SK-N-SH treated with all-trans-retinoic acid at 6 μM for 48 hours (cell line): ENCODE measurements around the gene VASH1.

ENCODE experiments used
- ATAC-seq: fragments of 200-7000 bp; cut with Tn5 transposase; 3 replicates; pipeline ENCODE4 v1.9.1; 2020; ENCODE audit warnings: mild to moderate bottlenecking, moderate library complexity
- CSDC2 ChIP-seq: fragments of 250-450 bp; sonication (Bioruptor Pico); IDR thresholded peaks from 2 replicates; pipeline ENCODE4 v1.5.0; 2020; ENCODE audit warnings: mild to moderate bottlenecking, moderate library complexity
- ISL1 ChIP-seq: fragments of 250-450 bp; sonication (Bioruptor Pico); IDR thresholded peaks from 2 replicates; pipeline ENCODE4 v2.1.2; 2022; ENCODE audit warnings: mild to moderate bottlenecking, moderate library complexity
- OSR1 ChIP-seq: fragments of 250-450 bp; sonication (Bioruptor Pico); IDR thresholded peaks from 2 replicates; pipeline ENCODE4 v1.8.0; 2022; ENCODE audit warnings: moderate library complexity, mild to moderate bottlenecking, inconsistent platforms
- PPARA ChIP-seq: fragments of 250-450 bp; sonication (Bioruptor Pico); IDR thresholded peaks from 2 replicates; pipeline ENCODE4 v1.5.0; 2020; ENCODE audit warnings: mild to moderate bottlenecking, borderline replicate concordance
- RARB ChIP-seq: fragments of 250-450 bp; sonication (Bioruptor Pico); IDR thresholded peaks from 2 replicates; pipeline ENCODE4 v1.8.0; 2021; ENCODE audit warnings: mild to moderate bottlenecking, moderate library complexity
- SNAI2 ChIP-seq: fragments of 250-450 bp; sonication (Bioruptor Pico); IDR thresholded peaks from 2 replicates; pipeline ENCODE4 v1.5.0; 2020; ENCODE audit warnings: mild to moderate bottlenecking, moderate library complexity
- TCF4 ChIP-seq: fragments of 250-450 bp; sonication (Bioruptor Pico); IDR thresholded peaks from 2 replicates; pipeline ENCODE4 v1.8.0; 2021; ENCODE audit warnings: mild to moderate bottlenecking, moderate library complexity, borderline replicate concordance
- TOX ChIP-seq: fragments of 250-450 bp; sonication (Bioruptor Pico); IDR thresholded peaks from 2 replicates; pipeline ENCODE4 v1.8.0; 2021; ENCODE audit warnings: mild to moderate bottlenecking, moderate library complexity, borderline replicate concordance
- ZC3H10 ChIP-seq: fragments of 250-450 bp; sonication (Bioruptor Pico); IDR thresholded peaks from 2 replicates; pipeline ENCODE4 v1.5.1; 2021; ENCODE audit warnings: mild to moderate bottlenecking, moderate library complexity
- ZFP30 ChIP-seq: fragments of 450-650 bp; formaldehyde crosslinking; IDR thresholded peaks from 2 replicates; pipeline ENCODE4 v1.5.0; 2022; ENCODE audit warnings: mild to moderate bottlenecking, moderate library complexity
- ZNF565 ChIP-seq: fragments of 450-650 bp; formaldehyde crosslinking; conservative IDR thresholded peaks from 2 replicates; pipeline ENCODE4 v1.5.0; 2020; ENCODE audit warnings: low read depth, mild to moderate bottlenecking, moderate library complexity
- ZNF8 ChIP-seq: fragments of 450-650 bp; formaldehyde crosslinking; IDR thresholded peaks from 2 replicates; pipeline ENCODE4 v1.5.0; 2020; ENCODE audit warnings: mild to moderate bottlenecking, moderate library complexity
- TF ChIP-seq, protein P1 (sequence below): fragments of 250-450 bp; sonication (Bioruptor Pico); IDR thresholded peaks from 2 replicates; pipeline ENCODE4 v1.8.0; 2021; ENCODE audit warnings: low read depth, mild to moderate bottlenecking, moderate library complexity, borderline replicate concordance
- TF ChIP-seq, protein P2 (sequence below): fragments of 250-450 bp; sonication (Bioruptor Pico); IDR thresholded peaks from 2 replicates; pipeline ENCODE4 v1.5.1; 2021; ENCODE audit warnings: mild to moderate bottlenecking, moderate library complexity
- TF ChIP-seq, protein P3 (sequence below): fragments of 250-450 bp; sonication (Bioruptor Pico); IDR thresholded peaks from 2 replicates; pipeline ENCODE4 v1.5.1; 2020; ENCODE audit warnings: low read depth, mild to moderate bottlenecking, moderate library complexity
- TF ChIP-seq, protein P4 (sequence below): fragments of 250-450 bp; sonication (Bioruptor Pico); IDR thresholded peaks from 2 replicates; pipeline ENCODE4 v1.5.0; 2020; ENCODE audit warnings: mild to moderate bottlenecking, moderate library complexity
- TF ChIP-seq, protein P5 (sequence below): fragments of 250-450 bp; sonication (Bioruptor Pico); IDR thresholded peaks from 2 replicates; pipeline ENCODE4 v1.8.0; 2020; ENCODE audit warnings: mild to moderate bottlenecking, moderate library complexity, borderline replicate concordance

Gene VASH1

DNA sequence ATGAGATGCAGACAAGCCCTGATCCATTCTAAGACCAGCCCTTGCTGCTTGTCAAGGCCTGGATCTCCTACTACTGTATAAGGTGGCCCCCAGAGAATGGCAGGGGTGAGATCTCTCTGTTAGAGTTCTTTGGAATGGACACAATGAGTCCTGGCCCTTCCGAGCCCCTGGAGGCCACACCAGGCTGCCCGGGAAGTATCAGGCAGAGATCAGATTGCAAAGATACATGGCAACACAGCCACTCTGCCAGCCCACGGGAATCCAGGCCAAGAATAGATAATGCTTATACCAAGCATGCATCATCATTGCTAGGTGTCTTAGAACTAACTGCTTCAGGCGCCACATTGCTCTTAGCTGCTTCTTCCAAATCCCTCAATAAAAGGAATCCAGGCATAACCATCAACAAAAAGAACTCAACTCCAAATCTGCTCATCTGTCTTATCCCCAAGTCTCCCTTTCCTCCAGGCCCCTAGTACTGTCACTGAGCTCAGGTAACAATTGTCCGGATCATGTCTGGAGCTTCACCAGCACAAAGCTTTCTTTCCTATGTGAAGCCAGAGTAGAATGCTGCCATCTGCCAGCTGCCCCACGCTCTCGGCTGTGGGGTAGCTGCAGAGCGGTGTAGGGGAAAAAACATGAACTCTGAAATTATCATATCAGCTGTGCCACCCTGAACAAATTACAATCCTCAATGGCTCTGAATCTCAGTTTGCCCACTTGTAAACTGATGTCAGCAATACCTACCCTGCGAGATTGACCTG is 5.5 kb upstream of the VASH1 start:
- peak; percentile 37; the same call in 2 of the 3 replicates for ATAC-seq
- TF ChIP-seq, protein P1, sequence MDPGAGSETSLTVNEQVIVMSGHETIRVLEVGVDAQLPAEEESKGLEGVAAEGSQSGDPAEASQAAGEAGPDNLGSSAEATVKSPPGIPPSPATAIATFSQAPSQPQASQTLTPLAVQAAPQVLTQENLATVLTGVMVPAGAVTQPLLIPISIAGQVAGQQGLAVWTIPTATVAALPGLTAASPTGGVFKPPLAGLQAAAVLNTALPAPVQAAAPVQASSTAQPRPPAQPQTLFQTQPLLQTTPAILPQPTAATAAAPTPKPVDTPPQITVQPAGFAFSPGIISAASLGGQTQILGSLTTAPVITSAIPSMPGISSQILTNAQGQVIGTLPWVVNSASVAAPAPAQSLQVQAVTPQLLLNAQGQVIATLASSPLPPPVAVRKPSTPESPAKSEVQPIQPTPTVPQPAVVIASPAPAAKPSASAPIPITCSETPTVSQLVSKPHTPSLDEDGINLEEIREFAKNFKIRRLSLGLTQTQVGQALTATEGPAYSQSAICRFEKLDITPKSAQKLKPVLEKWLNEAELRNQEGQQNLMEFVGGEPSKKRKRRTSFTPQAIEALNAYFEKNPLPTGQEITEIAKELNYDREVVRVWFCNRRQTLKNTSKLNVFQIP (CRISPR knock-in tag) = no peak
- no peak for TF ChIP-seq CSDC2 (CRISPR knock-in tag)

DNA sequence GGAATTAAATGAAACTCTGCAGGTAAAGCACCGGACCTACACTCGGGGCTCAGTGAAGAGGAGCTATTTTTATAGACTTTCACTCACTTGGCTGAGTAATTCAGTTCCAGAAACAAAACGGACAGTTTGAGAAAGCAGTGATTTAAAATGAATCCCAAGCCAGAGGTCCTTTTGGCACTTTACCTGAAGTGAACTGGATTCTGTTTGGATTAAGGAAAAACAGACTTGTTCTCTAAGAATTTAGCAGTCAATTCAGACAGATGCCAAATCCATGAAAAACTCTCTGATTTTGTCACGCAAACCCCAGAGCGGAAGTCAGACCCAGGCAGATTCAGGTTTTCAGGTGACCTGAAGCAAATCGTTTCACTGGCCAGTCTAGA is 4.9 kb upstream of the VASH1 start:
- ATAC-seq = no peak

DNA sequence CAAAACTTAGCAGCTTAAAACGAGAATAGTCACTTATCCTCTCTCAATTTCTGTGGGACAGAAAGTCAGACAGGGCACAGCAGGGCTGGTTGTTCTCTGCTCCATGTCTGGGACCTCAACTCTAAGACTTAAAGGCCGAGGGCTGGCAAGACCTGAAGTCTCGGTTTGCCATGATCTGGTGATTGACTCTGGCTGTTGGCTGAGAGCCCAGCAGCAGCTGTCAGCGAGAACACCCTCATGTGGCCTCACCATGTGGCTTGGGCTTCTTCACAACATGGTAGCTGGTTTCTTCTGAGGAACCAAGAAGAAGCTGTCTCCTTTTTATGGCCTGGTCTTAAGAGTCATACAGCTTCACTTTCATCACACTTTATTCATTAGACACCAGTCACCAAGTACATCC is 1.7 kb upstream of the VASH1 start:
- TF ChIP-seq ZNF565 (no peak), ZNF8 (CRISPR knock-in tag) (no peak), RARB (CRISPR knock-in tag) (no peak), ZC3H10 (CRISPR knock-in tag) (no peak), CSDC2 (CRISPR knock-in tag) (no peak)
- TF ChIP-seq, protein P1 (CRISPR knock-in tag) = no peak
- TF ChIP-seq, protein P2, sequence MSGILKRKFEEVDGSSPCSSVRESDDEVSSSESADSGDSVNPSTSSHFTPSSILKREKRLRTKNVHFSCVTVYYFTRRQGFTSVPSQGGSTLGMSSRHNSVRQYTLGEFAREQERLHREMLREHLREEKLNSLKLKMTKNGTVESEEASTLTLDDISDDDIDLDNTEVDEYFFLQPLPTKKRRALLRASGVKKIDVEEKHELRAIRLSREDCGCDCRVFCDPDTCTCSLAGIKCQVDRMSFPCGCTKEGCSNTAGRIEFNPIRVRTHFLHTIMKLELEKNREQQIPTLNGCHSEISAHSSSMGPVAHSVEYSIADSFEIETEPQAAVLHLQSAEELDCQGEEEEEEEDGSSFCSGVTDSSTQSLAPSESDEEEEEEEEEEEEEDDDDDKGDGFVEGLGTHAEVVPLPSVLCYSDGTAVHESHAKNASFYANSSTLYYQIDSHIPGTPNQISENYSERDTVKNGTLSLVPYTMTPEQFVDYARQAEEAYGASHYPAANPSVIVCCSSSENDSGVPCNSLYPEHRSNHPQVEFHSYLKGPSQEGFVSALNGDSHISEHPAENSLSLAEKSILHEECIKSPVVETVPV (CRISPR knock-in tag) = no peak
- TF ChIP-seq, protein P3, sequence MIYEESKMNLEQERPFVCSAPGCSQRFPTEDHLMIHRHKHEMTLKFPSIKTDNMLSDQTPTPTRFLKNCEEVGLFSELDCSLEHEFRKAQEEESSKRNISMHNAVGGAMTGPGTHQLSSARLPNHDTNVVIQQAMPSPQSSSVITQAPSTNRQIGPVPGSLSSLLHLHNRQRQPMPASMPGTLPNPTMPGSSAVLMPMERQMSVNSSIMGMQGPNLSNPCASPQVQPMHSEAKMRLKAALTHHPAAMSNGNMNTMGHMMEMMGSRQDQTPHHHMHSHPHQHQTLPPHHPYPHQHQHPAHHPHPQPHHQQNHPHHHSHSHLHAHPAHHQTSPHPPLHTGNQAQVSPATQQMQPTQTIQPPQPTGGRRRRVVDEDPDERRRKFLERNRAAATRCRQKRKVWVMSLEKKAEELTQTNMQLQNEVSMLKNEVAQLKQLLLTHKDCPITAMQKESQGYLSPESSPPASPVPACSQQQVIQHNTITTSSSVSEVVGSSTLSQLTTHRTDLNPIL (CRISPR knock-in tag) = no peak
- TF ChIP-seq, protein P4, sequence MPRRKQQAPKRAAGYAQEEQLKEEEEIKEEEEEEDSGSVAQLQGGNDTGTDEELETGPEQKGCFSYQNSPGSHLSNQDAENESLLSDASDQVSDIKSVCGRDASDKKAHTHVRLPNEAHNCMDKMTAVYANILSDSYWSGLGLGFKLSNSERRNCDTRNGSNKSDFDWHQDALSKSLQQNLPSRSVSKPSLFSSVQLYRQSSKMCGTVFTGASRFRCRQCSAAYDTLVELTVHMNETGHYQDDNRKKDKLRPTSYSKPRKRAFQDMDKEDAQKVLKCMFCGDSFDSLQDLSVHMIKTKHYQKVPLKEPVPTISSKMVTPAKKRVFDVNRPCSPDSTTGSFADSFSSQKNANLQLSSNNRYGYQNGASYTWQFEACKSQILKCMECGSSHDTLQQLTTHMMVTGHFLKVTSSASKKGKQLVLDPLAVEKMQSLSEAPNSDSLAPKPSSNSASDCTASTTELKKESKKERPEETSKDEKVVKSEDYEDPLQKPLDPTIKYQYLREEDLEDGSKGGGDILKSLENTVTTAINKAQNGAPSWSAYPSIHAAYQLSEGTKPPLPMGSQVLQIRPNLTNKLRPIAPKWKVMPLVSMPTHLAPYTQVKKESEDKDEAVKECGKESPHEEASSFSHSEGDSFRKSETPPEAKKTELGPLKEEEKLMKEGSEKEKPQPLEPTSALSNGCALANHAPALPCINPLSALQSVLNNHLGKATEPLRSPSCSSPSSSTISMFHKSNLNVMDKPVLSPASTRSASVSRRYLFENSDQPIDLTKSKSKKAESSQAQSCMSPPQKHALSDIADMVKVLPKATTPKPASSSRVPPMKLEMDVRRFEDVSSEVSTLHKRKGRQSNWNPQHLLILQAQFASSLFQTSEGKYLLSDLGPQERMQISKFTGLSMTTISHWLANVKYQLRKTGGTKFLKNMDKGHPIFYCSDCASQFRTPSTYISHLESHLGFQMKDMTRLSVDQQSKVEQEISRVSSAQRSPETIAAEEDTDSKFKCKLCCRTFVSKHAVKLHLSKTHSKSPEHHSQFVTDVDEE = no peak
- ATAC-seq = no peak

More for the DNA sequence above, 4.9 kb upstream of the VASH1 start:
- TF ChIP-seq ISL1 (no peak), RARB (CRISPR knock-in tag) (no peak), CSDC2 (CRISPR knock-in tag) (no peak), ZC3H10 (CRISPR knock-in tag) (no peak), ZNF8 (CRISPR knock-in tag) (no peak), PPARA (CRISPR knock-in tag) (no peak), ZFP30 (CRISPR knock-in tag) (no peak), TOX (CRISPR knock-in tag) (no peak), TCF4 (CRISPR knock-in tag) (no peak), SNAI2 (CRISPR knock-in tag) (no peak), OSR1 (no peak)
- TF ChIP-seq, protein P3 (CRISPR knock-in tag) = no peak
- TF ChIP-seq, protein P2 (CRISPR knock-in tag) = no peak
- TF ChIP-seq, protein P1 (CRISPR knock-in tag) = no peak
- TF ChIP-seq, protein P5, sequence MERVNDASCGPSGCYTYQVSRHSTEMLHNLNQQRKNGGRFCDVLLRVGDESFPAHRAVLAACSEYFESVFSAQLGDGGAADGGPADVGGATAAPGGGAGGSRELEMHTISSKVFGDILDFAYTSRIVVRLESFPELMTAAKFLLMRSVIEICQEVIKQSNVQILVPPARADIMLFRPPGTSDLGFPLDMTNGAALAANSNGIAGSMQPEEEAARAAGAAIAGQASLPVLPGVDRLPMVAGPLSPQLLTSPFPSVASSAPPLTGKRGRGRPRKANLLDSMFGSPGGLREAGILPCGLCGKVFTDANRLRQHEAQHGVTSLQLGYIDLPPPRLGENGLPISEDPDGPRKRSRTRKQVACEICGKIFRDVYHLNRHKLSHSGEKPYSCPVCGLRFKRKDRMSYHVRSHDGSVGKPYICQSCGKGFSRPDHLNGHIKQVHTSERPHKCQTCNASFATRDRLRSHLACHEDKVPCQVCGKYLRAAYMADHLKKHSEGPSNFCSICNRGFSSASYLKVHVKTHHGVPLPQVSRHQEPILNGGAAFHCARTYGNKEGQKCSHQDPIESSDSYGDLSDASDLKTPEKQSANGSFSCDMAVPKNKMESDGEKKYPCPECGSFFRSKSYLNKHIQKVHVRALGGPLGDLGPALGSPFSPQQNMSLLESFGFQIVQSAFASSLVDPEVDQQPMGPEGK (CRISPR knock-in tag) = no peak
- TF ChIP-seq, all 23 proteins: peak for 0
